HG02884 (cell line): ENCODE measurements around the gene AKT3.
"Not testable (repeated sequence)": the region's sequence is repeated elsewhere in the genome, so short reads cannot be mapped to it uniquely, and the experiment has no call there.

Experiments
- ATAC-seq: cut with Tn5 transposase; IDR thresholded peaks from one replicate; pipeline ENCODE4 v1.9.1; 2021; ENCODE audit warnings: mild to moderate bottlenecking, moderate library complexity; ENCODE audit not compliant: unreplicated experiment

The AKT3 gene

DNA sequence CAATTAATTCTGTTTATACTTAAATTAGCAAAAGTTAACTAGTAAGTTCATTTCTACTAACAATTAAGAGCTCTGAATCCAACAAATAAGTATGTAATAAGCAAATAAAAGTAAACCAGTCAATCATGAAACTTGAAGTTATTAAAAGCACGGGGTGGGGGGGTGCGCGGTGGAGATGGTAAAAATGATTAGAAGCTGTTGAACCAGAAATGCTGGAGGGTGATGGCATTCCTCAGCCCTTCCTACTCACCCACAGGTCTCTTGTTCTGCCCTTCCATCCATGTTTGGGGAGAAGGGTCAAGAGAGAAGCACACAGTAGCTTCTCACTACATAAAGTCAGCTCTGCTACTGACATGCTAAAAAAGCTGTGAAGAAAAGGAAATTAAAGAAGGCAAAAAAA is 63.5 kb downstream of the AKT3 start:
- no peak for ATAC-seq

DNA sequence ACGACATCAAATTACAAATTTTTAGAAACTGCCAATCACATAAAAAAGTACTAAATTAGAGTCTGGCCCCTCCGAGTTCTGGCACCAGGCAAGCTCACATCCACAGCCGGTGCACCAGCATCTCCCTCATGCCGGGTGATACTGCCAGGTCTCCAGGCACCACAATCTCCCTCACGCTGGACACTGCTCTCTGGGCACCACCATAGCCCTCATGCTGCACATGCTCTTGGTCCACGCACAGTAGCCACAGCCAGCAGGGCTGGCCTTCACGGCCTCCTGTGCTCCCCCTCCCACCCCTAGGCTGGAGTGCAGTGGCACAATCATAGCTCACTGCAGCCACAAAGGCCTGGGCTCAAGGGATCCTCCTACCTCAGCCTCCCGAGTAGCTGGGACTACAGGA is 65.5 kb downstream of the AKT3 start:
- no peak for ATAC-seq

GRCh38 chr1:243783714-243784113 is 66.3 kb downstream of the AKT3 start:
- no peak for ATAC-seq

DNA sequence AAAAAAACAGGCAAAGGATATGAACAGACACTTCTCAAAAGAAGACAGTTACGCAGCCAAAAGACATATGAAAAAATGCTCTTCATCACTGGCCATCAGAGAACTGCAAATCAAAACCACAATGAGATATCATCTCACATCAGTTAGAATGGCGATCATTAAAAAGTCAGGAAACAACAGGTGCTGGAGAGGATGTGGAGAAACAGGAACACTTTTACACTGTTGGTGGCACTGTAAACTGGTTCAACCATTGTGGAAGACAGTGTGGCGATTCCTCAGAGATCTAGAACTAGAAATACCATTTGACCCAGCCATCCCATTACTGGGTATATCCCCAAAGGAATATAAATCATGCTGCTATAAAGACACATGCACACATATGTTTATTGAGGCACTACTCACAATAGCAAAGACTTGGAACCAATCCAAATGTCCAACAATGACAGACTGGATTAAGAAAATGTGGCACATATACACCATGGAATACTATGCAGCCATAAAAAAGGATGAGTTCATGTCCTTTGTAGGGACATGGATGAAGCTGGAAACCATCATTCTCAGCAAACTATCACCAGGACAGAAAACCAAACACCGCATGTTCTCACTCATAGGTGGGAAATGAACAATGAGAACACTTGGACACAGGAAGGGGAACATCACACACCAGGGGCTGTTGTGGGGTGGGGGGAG is 77.5 kb downstream of the AKT3 start:
- ATAC-seq, result not testable (repeated sequence)

- ATAC-seq, result no peak
Observed at GRCh38 chr1:243770860-243771259, 79.2 kb downstream of the AKT3 start.

DNA sequence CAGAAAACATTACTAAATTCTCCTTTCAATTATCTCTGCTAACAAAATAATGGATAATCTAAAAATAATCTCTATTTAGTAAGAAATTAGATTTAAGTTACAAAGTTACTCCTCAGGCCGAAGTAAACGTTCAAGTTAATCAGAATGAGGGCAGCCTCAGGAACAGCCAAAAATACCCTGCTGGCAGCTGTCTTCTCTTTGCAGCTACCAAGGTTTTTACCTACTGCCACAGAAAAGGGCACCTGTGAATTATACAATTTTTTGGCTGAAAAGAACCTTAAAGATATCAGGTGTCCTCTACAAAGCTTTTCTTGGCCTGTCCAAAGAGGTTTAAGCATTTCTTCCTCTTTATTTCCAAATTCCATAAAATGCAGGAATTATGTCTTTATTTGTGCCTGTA is 84.4 kb downstream of the AKT3 start:
- no peak for ATAC-seq

DNA sequence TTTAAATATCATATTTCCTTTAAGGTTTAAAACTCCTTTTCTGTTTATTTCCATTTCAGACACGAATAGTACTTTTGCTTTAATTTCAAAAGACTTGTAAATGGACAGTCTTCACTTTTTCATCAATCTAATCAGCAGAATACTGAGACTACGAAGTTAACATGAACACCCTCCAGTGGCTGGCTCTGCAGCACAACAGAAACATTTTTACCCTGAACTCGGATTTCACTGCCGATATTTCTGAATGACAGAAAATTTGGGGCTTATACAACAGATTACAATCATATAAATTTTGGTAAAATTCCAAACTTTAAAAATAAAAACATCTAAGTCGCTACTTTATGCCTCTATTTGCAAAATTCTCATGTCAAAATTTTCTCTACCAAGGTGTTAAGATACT is 86.2 kb downstream of the AKT3 start:
- no peak for ATAC-seq

- no peak for ATAC-seq
Observed at GRCh38 chr1:243758647-243759046, 91.4 kb downstream of the AKT3 start.

- ATAC-seq, result no peak
Observed at GRCh38 chr1:243756529-243756928, 93.5 kb downstream of the AKT3 start.

DNA sequence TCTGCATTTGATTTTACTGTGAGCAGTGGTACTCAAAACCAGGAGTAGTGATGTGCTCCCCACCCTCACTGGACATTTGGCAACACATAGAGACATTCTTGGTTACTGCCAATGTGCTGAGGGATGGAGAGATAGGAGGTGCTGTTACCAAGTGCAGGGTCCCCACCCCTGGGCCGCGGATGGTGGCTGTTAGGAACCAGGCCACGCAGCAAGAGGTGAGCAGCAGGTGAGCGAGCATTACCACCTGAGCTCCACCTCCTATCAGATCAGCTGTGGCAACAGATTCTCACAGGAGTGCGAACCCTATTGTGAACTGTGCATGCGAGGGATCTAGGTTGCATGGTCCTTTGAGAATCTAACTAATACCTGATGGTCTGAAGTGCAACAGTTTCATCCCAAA is 95.7 kb downstream of the AKT3 start:
- no peak for ATAC-seq

- ATAC-seq, result no peak
Observed at GRCh38 chr1:243751506-243751905, 98.5 kb downstream of the AKT3 start.

DNA sequence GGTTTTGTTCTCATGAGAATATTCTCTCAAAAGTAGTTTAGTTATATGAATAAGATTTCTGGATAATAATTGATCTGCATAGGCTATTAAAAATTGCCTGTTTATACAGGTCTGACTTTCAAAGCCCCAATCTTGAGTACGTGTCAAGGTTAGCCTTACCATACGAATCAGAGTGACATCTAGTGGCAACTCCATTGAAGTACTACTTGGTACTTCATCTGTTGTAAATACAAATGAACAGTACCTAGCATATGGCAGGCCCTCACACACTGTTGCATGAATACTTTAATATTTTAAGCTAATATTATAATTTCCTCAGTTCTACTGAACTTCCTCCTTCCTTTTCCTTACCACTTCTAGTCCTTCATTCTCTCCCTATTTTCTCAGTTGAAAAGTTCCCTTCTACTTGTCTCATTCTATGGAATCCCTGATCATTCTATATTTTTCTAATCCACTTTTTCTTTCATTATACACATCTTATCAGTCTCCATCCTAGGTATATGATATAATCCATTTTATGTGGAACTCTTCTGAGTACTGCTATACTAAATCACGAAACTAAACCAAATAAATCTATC is 101.2 kb downstream of the AKT3 start:
- peak; percentile 99 for ATAC-seq

DNA sequence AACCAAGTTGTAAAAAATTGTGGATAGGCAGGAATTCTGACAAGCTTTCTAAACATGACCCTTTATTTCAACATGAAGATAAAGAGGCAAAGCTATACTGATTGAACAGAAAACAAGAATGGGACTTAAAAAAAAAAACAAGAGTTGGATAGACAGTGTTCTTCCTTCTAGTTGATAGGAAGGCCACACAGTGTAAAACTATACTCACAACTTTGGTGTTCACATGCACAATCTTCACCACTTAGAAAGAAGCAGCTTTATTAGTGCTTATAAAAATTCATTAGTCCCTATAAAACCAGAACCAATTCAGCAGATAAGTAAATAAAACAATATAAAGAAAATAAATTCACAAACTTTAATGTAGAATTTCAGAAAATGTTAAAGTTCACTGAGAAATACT is 101.8 kb downstream of the AKT3 start:
- ATAC-seq, result no peak

DNA sequence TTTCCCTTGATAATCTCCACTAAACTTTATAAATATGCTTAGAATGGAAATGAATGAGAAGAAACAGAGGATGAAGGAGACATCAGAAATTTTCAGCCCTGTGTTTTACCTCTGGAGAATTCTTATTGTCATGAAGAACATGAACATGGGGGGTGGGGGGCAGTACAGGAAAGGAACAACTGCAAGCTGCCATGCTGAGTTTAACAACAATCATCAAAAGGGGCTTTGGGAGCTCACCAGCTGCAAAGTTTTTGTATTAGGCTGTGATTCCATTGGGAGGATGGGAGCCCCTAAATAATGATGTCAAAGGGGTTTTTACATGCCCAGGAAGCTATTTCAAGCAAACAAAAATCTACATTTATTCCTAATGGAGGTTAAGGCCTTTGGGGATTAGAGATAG is 103.3 kb downstream of the AKT3 start:
- ATAC-seq, result no peak

GRCh38 chr1:243745356-243745755 is 104.7 kb downstream of the AKT3 start:
- ATAC-seq, result no peak

DNA sequence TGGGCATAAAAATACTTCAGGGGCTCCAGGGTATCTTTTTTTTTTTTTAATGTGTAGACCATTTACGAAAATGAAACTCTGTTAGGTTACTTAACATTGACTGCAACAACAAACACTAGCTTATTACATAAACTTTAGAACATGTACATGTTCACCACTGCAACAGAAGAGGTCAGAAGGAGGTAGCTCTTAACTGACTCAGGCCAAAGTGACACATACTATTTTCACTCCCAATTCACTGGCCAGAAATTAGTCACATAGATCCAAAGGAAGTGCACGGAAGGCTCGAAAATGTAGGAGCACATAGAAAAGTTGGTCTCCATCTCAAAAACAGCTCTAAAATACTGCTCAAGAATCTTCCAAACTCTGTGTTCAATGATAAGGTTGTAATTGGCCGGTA is 107.2 kb downstream of the AKT3 start:
- ATAC-seq, result no peak

DNA sequence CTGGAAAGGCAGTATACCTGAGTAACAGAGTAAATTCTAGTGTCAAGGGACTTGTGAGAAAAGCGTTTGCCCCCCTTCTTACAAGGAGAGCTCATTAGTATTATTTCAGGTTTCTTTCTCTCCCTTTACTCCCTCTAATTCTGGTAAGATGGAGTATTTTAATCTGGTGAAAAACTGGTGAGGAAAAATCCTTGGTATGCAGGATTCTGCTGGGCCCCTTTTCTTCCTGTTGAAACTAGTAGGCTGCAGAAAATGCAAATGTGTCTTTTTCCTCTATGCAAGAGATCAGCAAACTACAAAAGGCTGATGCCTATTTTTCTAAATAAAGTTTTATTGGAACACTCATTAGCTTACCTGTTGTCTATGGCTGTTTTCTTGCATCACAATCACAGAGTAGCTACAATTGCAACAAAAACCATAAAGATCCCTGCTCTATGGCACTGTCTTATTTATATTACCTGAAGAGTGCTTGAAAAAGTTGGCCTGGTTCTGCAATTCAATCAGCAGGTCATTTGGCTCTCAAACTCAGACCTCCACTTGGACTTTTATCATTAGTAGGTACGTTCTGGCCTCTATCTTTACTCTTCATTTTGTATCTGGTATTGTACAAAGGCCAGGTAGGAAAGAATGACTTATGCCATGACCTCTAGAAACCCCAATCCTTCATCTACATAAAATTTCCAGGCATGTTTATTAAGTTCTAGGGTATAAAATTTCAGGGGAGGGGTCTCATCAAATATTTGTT is 109.6 kb downstream of the AKT3 start:
- ATAC-seq, result no peak

DNA sequence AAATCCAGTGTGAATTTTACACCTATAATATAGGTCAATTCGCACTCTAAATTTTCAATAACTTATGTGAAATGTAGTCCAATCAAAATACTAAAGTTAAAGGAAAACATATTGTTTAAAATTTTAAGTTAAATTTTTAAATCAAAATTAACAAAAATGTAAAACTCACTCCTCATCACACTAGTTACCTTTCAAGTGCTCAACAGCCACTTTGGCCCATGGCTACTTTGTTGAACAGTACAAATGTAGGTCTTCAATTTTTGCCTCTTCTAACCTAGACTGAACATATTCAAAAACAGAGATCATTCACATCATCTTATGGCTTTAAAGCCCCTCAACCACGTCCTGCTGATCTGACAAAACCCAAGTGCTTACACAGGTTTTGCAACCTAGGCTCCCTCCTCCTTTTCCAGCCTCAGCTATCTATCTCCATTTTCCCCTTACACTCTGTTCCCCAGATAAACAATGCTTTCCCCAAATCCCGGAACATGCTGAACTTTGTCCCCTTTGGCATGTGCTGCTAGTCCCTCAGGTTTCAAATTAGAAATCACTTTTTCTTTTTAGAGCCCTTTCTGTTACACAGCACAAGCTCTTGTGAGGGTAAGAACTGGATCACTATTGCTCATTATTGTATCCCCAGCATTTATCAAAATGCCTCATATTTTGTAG is 110.6 kb downstream of the AKT3 start:
- no peak for ATAC-seq

GRCh38 chr1:243738020-243738419 is 112.0 kb downstream of the AKT3 start:
- ATAC-seq, result no peak

GRCh38 chr1:243735457-243735856 is 114.6 kb downstream of the AKT3 start:
- peak; percentile 62 for ATAC-seq

- ATAC-seq, result no peak
Observed at GRCh38 chr1:243734308-243734695, 115.7 kb downstream of the AKT3 start.
